H9 (cell line): Measurements from ENCODE around the gene ANKS1B. TPM values are rescaled to one million over a fixed set of nuclear protein-coding genes. Genes with fewer than 3 reads are reported as not detected.

Source experiments
- DNase-seq: peaks from one replicate; pipeline ENCODE4 v3.0.0-alpha.2; 2017
- H2AFZ ChIP-seq: one replicate; pipeline ENCODE4 v1.6.1; 2013; ENCODE audit warnings: mild to moderate bottlenecking, low read length, control low read depth, moderate library complexity
- H2AK5ac ChIP-seq: 2 replicates; pipeline ENCODE4 v1.6.1; 2013; ENCODE audit warnings: low read length, control low read depth, mixed read lengths; ENCODE audit not compliant: insufficient read length
- H2BK120ac ChIP-seq: one replicate; pipeline ENCODE4 v1.6.1; 2013; ENCODE audit warnings: low read depth, mild to moderate bottlenecking, low read length, control low read depth, inconsistent platforms; ENCODE audit not compliant: poor library complexity, severe bottlenecking
- H2BK12ac ChIP-seq: 2 replicates; pipeline ENCODE4 v1.6.1; 2013; ENCODE audit warnings: low read length, control low read depth, mixed read lengths, low read depth; ENCODE audit not compliant: insufficient read length
- H2BK15ac ChIP-seq: 2 replicates; pipeline ENCODE4 v1.6.1; 2013; ENCODE audit warnings: low read depth, low read length, control low read depth
- H2BK20ac ChIP-seq: one replicate; pipeline ENCODE4 v1.6.1; 2013; ENCODE audit warnings: low read depth, mild to moderate bottlenecking, low read length, control low read depth, inconsistent platforms; ENCODE audit not compliant: poor library complexity, severe bottlenecking
- H2BK5ac ChIP-seq: 2 replicates; pipeline ENCODE4 v1.6.1; 2013; ENCODE audit warnings: low read length, control low read depth, mixed read lengths; ENCODE audit not compliant: insufficient read length
- H3K14ac ChIP-seq: 2 replicates; pipeline ENCODE4 v1.6.1; 2013; ENCODE audit warnings: low read length, control low read depth; ENCODE audit not compliant: insufficient read depth
- H3K18ac ChIP-seq: 2 replicates; pipeline ENCODE4 v1.6.1; 2013; ENCODE audit warnings: low read depth, mild to moderate bottlenecking, mixed read lengths, low read length, control low read depth; ENCODE audit not compliant: insufficient read length
- H3K23ac ChIP-seq: 2 replicates; pipeline ENCODE4 v1.6.1; 2013; ENCODE audit warnings: low read length, control low read depth, mixed read lengths, low read depth; ENCODE audit not compliant: insufficient read length
- H3K23me2 ChIP-seq: 2 replicates; pipeline ENCODE4 v1.6.1; 2013; ENCODE audit warnings: low read depth, mild to moderate bottlenecking, mixed read lengths, low read length, control low read depth; ENCODE audit not compliant: insufficient read length, poor library complexity, severe bottlenecking
- H3K27ac ChIP-seq: 2 replicates; pipeline ENCODE4 v1.5.1; 2013; ENCODE audit warnings: low read length, control low read depth, mixed read lengths, low read depth; ENCODE audit not compliant: insufficient read length
- H3K27me3 ChIP-seq: 2 replicates; pipeline ENCODE4 v1.6.1; 2013; ENCODE audit warnings: low read length, control low read depth, inconsistent platforms; ENCODE audit not compliant: insufficient read depth
- H3K4ac ChIP-seq: 2 replicates; pipeline ENCODE4 v1.6.1; 2013; ENCODE audit warnings: low read depth, mild to moderate bottlenecking, control low read depth, inconsistent platforms, low read length, moderate library complexity
- H3K4me1 ChIP-seq: 2 replicates; pipeline ENCODE4 v1.6.1; 2013; ENCODE audit warnings: low read length, control low read depth, inconsistent platforms; ENCODE audit not compliant: insufficient read depth
- H3K4me2 ChIP-seq: 2 replicates; pipeline ENCODE4 v1.6.1; 2013; ENCODE audit warnings: low read length, control low read depth, mixed read lengths; ENCODE audit not compliant: insufficient read length, insufficient read depth
- H3K56ac ChIP-seq: 2 replicates; pipeline ENCODE4 v1.6.1; 2013; ENCODE audit warnings: low read depth, mild to moderate bottlenecking, mixed read lengths, low read length, control low read depth; ENCODE audit not compliant: insufficient read length
- H3K79me1 ChIP-seq: 2 replicates; pipeline ENCODE4 v1.6.1; 2013; ENCODE audit warnings: low read depth, mild to moderate bottlenecking, moderate library complexity, low read length, control low read depth, inconsistent platforms; ENCODE audit not compliant: insufficient read depth, poor library complexity, severe bottlenecking
- H3K79me2 ChIP-seq: 2 replicates; pipeline ENCODE4 v1.6.1; 2013; ENCODE audit warnings: low read length, control low read depth, inconsistent platforms; ENCODE audit not compliant: insufficient read depth
- H3K9ac ChIP-seq: 2 replicates; pipeline ENCODE4 v1.6.1; 2013; ENCODE audit warnings: low read length, control low read depth, mixed read lengths; ENCODE audit not compliant: insufficient read length; ENCODE audit errors: extremely low read depth
- H3K9me3 ChIP-seq: one replicate; pipeline ENCODE4 v1.6.1; 2013; ENCODE audit warnings: low read depth, low read length, inconsistent platforms; ENCODE audit not compliant: control insufficient read depth
- H3T11ph ChIP-seq: one replicate; pipeline ENCODE4 v1.6.1; 2013; ENCODE audit warnings: mild to moderate bottlenecking, low read length, control low read depth, inconsistent platforms
- H4K20me1 ChIP-seq: one replicate; pipeline ENCODE4 v1.6.1; 2013; ENCODE audit not compliant: control insufficient read depth, insufficient read length, insufficient read depth
- H4K5ac ChIP-seq: 2 replicates; pipeline ENCODE4 v1.6.1; 2013; ENCODE audit warnings: low read depth, mild to moderate bottlenecking, mixed read lengths, low read length, control low read depth; ENCODE audit not compliant: insufficient read length
- H4K8ac ChIP-seq: replicated peaks from 2 replicates; pipeline ENCODE4 v1.6.1; 2013; ENCODE audit warnings: low read length, control low read depth, mixed read lengths, low read depth; ENCODE audit not compliant: insufficient read length
- H4K91ac ChIP-seq: 2 replicates; pipeline ENCODE4 v1.6.1; 2013; ENCODE audit warnings: low read depth, mild to moderate bottlenecking, moderate library complexity, mixed read lengths, low read length, control low read depth; ENCODE audit not compliant: insufficient read length
- H3K27ac Mint-ChIP-seq, 3 experiments: 2 replicates in 2 of 3; 3 replicates in 1 of 3; pipeline ENCODE4 v1.8.0; 2020 to 2021; ENCODE audit warnings: mixed read lengths in 3 of 3, mild to moderate bottlenecking in 1 of 3, moderate library complexity in 1 of 3
- H3K27me3 Mint-ChIP-seq: 2 replicates; pipeline ENCODE4 v1.8.0; 2021; ENCODE audit warnings: low read depth, mild to moderate bottlenecking, moderate library complexity, mixed read lengths
- H3K36me3 Mint-ChIP-seq, 3 experiments: 2 replicates in 2 of 3; 3 replicates in 1 of 3; pipeline ENCODE4 v1.8.0; 2020 to 2021; ENCODE audit warnings: low read depth in 3 of 3, mixed read lengths in 3 of 3; ENCODE audit not compliant: insufficient read depth in 1 of 3
- H3K4me1 Mint-ChIP-seq, 2 experiments: 2 replicates each; pipeline ENCODE4 v1.8.0; 2020; ENCODE audit warnings: mixed read lengths in 2 of 2
- H3K4me3 Mint-ChIP-seq, 2 experiments: 2 replicates in 1 of 2; 3 replicates in 1 of 2; pipeline ENCODE4 v1.8.0; 2020 to 2021; ENCODE audit warnings: mild to moderate bottlenecking in 2 of 2, mixed read lengths in 2 of 2, moderate library complexity in 1 of 2
- H3K9me3 Mint-ChIP-seq, 2 experiments: 2 replicates in 1 of 2; 3 replicates in 1 of 2; pipeline ENCODE4 v1.8.0; 2020; ENCODE audit warnings: mild to moderate bottlenecking in 2 of 2, mixed read lengths in 2 of 2, moderate library complexity in 1 of 2
- WGBS: extraction: QIAGEN DNeasy Blood & Tissue Kit; methylation state at CpG from one replicate; pipeline ENCODE4 v1.1.7; 2013; ENCODE audit warnings: missing lambda C conversion rate, low lambda C conversion rate, mixed read lengths; ENCODE audit not compliant: insufficient read length; ENCODE audit errors: extremely low coverage; 5-methylcytosine and 5-hydroxymethylcytosine counted together
- total RNA-seq: library from RNA; stranded (reverse); gene quantifications from 2 replicates; pipeline ENCODE4 v1.2.1, GENCODE V29; 2021
- TF ChIP-seq, protein P1 (sequence below): fragments of 200-600 bp; sonication (generic); conservative IDR thresholded peaks from 3 replicates; pipeline ENCODE4 v1.8.0; 2021; ENCODE audit warnings: antibody characterized with exemption, mild to moderate bottlenecking

Gene ANKS1B
- total RNA-seq, 1 experiment from 2014 or later, result 4.1 TPM

DNA sequence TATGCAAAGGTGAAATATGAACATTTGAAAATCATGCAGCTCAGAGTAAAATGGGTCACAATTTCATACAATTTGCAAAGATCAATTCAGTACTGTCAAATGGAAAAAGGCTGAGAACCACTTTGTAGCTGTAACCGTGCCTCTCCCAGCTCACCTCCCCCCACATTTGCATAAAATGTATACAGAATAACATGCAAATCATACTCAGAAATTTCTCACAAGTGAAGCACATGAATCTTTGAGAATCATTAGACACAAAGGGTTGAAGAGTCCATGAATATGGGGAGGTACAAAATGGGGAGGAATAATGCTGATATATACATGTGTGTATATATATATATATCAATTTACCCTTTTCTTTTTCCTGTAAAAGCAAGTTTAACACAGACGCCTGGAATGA lies 1177.5 kb downstream of the ANKS1B start:
- no CpG with 5 or more reads among the region's 2 CpGs for WGBS
- Histone ChIP-seq H3K9ac (no peak overlapping the region), H3K56ac (no peak overlapping the region), H3K79me2 (no peaks in the 10 kb centered on the region), H3K23me2 (no peaks in the 10 kb centered on the region), H3T11ph (no peak overlapping the region), H3K4ac (no peak overlapping the region), H2AFZ (no peak overlapping the region), H3K18ac (no peak overlapping the region), H3K27ac (no peak overlapping the region), H4K8ac (no peak overlapping the region), H3K4me2 (no peak overlapping the region), H3K23ac (no peak overlapping the region), H3K9me3 (no peaks in the 10 kb centered on the region), H3K4me1 (no peaks in the 10 kb centered on the region; the same call in 1 of the 2 replicates), H4K20me1 (no peaks in the 10 kb centered on the region), H3K79me1 (no peaks in the 10 kb centered on the region), H3K27me3 (no peaks in the 10 kb centered on the region), H2BK5ac (no peak overlapping the region), H2BK120ac (no peak overlapping the region), H4K5ac (no peak overlapping the region), H2BK12ac (no peak overlapping the region), H2BK20ac (no peak overlapping the region), H4K91ac (no peak overlapping the region), H2BK15ac (no peak overlapping the region), H2AK5ac (no peak overlapping the region), H3K14ac (no peak overlapping the region)
- Mint-ChIP-seq H3K4me3 (no peak overlapping the region), H3K9me3 (no peaks in the 10 kb centered on the region), H3K27ac (no peak overlapping the region), H3K4me1 (peaks cover 6 to 14% of the 10 kb centered on the region in 2 experiments), H3K36me3 (no peaks in the 10 kb centered on the region), H3K27me3 (no peaks in the 10 kb centered on the region; the same call in 1 of the 2 replicates)
- DNase-seq, result no peak
- TF ChIP-seq, protein P1, sequence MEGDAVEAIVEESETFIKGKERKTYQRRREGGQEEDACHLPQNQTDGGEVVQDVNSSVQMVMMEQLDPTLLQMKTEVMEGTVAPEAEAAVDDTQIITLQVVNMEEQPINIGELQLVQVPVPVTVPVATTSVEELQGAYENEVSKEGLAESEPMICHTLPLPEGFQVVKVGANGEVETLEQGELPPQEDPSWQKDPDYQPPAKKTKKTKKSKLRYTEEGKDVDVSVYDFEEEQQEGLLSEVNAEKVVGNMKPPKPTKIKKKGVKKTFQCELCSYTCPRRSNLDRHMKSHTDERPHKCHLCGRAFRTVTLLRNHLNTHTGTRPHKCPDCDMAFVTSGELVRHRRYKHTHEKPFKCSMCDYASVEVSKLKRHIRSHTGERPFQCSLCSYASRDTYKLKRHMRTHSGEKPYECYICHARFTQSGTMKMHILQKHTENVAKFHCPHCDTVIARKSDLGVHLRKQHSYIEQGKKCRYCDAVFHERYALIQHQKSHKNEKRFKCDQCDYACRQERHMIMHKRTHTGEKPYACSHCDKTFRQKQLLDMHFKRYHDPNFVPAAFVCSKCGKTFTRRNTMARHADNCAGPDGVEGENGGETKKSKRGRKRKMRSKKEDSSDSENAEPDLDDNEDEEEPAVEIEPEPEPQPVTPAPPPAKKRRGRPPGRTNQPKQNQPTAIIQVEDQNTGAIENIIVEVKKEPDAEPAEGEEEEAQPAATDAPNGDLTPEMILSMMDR, result no peak
